Type B pancreatic cell (in vitro differentiated cells): ENCODE results near the gene HNRNPC. TPM values are rescaled to one million over a fixed set of nuclear protein-coding genes. Genes with fewer than 3 reads are reported as not detected.
A peak's percentile ranks its signal among the peaks of the same experiment; 100 is the strongest.

Source experiments
- DNase-seq: peaks from one replicate; pipeline ENCODE4 v3.0.0; 2021; ENCODE audit warnings: mixed read lengths; ENCODE audit not compliant: unreplicated experiment; ENCODE audit errors: extremely low spot score
- H3K27ac Mint-ChIP-seq: 2 replicates; pipeline ENCODE4 v1.8.0; 2021; ENCODE audit warnings: mild to moderate bottlenecking, mixed read lengths
- H3K27me3 Mint-ChIP-seq: 2 replicates; pipeline ENCODE4 v1.8.0; 2021; ENCODE audit warnings: mixed read lengths
- H3K36me3 Mint-ChIP-seq: 2 replicates; pipeline ENCODE4 v1.8.0; 2021; ENCODE audit warnings: mixed read lengths
- H3K4me1 Mint-ChIP-seq: one replicate; pipeline ENCODE4 v1.8.0; 2021; ENCODE audit warnings: mixed read lengths; ENCODE audit not compliant: unreplicated experiment
- H3K4me3 Mint-ChIP-seq: 2 replicates; pipeline ENCODE4 v1.8.0; 2021; ENCODE audit warnings: mild to moderate bottlenecking, mixed read lengths
- H3K9me3 Mint-ChIP-seq: 2 replicates; pipeline ENCODE4 v1.8.0; 2021; ENCODE audit warnings: mixed read lengths
- CTCF ChIP-seq: fragments of 200-600 bp; sonication (generic); conservative IDR thresholded peaks from 2 replicates; pipeline ENCODE4 v1.5.0; 2021; ENCODE audit warnings: antibody characterized with exemption, mild to moderate bottlenecking
- total RNA-seq: library from RNA; stranded (reverse); gene quantifications from 2 replicates; pipeline ENCODE4 v1.2.1, GENCODE V29; 2021; ENCODE audit warnings: low replicate concordance

The HNRNPC gene
- total RNA-seq, 1 donor from 2014 or later: 692 TPM

DNA sequence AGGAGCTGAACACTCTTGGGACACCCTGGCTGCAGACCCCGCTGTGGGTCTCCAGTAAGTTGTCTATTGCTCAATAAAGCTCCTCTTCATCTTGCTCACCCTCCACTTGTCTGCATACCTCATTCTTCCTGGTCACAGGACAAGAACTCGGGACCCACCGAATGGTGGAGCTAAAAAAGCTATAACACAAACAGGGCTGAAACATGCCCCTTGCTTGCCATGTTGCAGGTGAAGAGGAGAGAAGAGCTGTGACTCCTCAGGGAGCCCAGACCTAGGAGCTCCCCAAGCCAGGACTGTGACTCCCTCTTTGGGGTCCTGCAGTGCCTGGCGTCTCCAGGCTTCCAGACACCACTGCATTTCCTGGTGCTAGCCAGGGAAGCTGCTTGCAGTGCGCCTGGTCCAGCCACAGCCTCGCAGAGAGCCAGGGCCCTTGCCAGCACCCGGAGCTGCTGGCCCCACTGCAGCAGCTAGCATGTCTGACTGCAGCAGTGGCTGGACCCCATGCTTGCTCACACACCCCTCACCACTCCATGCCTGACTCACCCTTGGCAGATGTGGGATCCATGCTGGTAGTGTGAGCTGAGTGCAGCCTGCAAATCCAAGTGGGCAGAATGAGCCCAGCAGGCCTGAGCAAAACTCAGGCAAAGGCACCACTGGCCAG lies 76.2 kb downstream of the HNRNPC start:
- no peak for DNase-seq
- H3K4me3 Mint-ChIP-seq: no peak overlapping the region
- H3K4me1 Mint-ChIP-seq: no peaks in the 10 kb centered on the region
- H3K27ac Mint-ChIP-seq: no peak overlapping the region
- H3K27me3 Mint-ChIP-seq: peaks cover 2% of the 10 kb centered on the region
- H3K36me3 Mint-ChIP-seq: no peaks in the 10 kb centered on the region
- peaks cover 7% of the 10 kb centered on the region for H3K9me3 Mint-ChIP-seq
- TF ChIP-seq CTCF: no peak

DNA sequence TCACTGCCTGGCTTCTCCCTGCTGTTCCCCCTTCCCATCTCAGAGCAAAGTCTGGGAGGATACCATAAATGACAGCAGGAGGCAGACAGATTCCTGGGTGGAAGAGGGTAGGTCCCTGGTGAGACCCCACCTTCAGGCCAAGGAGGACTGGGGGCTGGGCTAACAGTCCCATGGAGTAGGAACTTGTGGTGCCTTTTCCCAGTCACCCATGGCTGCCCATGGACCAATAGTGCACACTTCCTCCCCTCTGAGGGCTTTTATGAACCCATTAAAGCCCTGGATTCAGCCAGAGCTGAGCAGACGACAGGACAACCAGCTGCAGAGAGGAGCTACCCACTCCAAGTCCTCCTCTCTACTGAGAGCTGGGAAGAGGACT lies 76.8 kb downstream of the HNRNPC start:
- H3K9me3 Mint-ChIP-seq: peaks cover 1% of the 10 kb centered on the region
- no peak for TF ChIP-seq CTCF
- no peak for DNase-seq
- peaks cover 2% of the 10 kb centered on the region for H3K27me3 Mint-ChIP-seq
- H3K36me3 Mint-ChIP-seq: no peaks in the 10 kb centered on the region
- no peak overlapping the region for H3K4me3 Mint-ChIP-seq
- no peak overlapping the region for H3K27ac Mint-ChIP-seq
- no peaks in the 10 kb centered on the region for H3K4me1 Mint-ChIP-seq

GRCh38 chr14:21191809-21192446 lies 77.3 kb downstream of the HNRNPC start:
- Mint-ChIP-seq H3K4me3 (peak overlapping the region; percentile 39), H3K36me3 (no peaks in the 10 kb centered on the region), H3K4me1 (no peaks in the 10 kb centered on the region), H3K27me3 (peaks cover 2% of the 10 kb centered on the region), H3K9me3 (no peaks in the 10 kb centered on the region), H3K27ac (no peak overlapping the region)
- no peak for TF ChIP-seq CTCF
- peak; percentile 77 for DNase-seq

- Mint-ChIP-seq H3K27me3 (peaks cover 2% of the 10 kb centered on the region), H3K36me3 (no peaks in the 10 kb centered on the region), H3K4me3 (peak overlapping the region; percentile 39), H3K4me1 (no peaks in the 10 kb centered on the region), H3K27ac (no peak overlapping the region), H3K9me3 (no peaks in the 10 kb centered on the region)
- DNase-seq: no peak
- TF ChIP-seq CTCF: no peak
Observed at GRCh38 chr14:21191261-21191808, 77.9 kb downstream of the HNRNPC start.

- no peaks in the 10 kb centered on the region for H3K36me3 Mint-ChIP-seq
- no peaks in the 10 kb centered on the region for H3K27me3 Mint-ChIP-seq
- TF ChIP-seq CTCF: no peak
- H3K9me3 Mint-ChIP-seq: no peaks in the 10 kb centered on the region
- no peak overlapping the region for H3K27ac Mint-ChIP-seq
- H3K4me3 Mint-ChIP-seq: no peak overlapping the region
- no peak for DNase-seq
- no peaks in the 10 kb centered on the region for H3K4me1 Mint-ChIP-seq
Observed at GRCh38 chr14:21185491-21185890, 83.8 kb downstream of the HNRNPC start.
